OCI-LY1 (cell line): ENCODE data around the gene PPM1F.
"Not testable (repeated sequence)": the region's sequence is repeated elsewhere in the genome, so short reads cannot be mapped to it uniquely, and the experiment has no call there.

Experiments
- H2AFZ ChIP-seq: fragments of 200-600 bp; sonication (generic), shearing (Covaris generic); 2 replicates; pipeline ENCODE4 v1.6.0; 2014; ENCODE audit warnings: antibody characterized with exemption, mild to moderate bottlenecking, low read length
- H3F3A ChIP-seq: fragments of 200-600 bp; sonication (generic), shearing (Covaris generic); 2 replicates; pipeline ENCODE4 v1.6.0; 2014; ENCODE audit warnings: mild to moderate bottlenecking, antibody characterized with exemption, low read length, moderate library complexity; ENCODE audit not compliant: insufficient read depth
- H3K27ac ChIP-seq: fragments of 200-600 bp; sonication (generic); 2 replicates; pipeline ENCODE4 v1.5.1; 2014; ENCODE audit warnings: low read length, mixed run types, mild to moderate bottlenecking, low read depth; ENCODE audit not compliant: poor library complexity, severe bottlenecking
- H3K27me3 ChIP-seq: fragments of 200-600 bp; sonication (generic); 2 replicates; pipeline ENCODE4 v1.6.0; 2014; ENCODE audit warnings: antibody characterized with exemption, mild to moderate bottlenecking, low read length, moderate library complexity; ENCODE audit not compliant: insufficient read depth
- H3K36me3 ChIP-seq: fragments of 200-600 bp; sonication (generic); 2 replicates; pipeline ENCODE4 v1.6.1; 2014; ENCODE audit warnings: mild to moderate bottlenecking, antibody characterized with exemption, low read length, moderate library complexity, mixed read lengths; ENCODE audit not compliant: insufficient read depth
- H3K4me1 ChIP-seq: fragments of 200-600 bp; sonication (generic); 2 replicates; pipeline ENCODE4 v1.5.1; 2014; ENCODE audit warnings: mild to moderate bottlenecking, low read length, moderate library complexity; ENCODE audit not compliant: insufficient read depth, severe bottlenecking
- H3K4me2 ChIP-seq: fragments of 200-600 bp; sonication (generic), shearing (Covaris generic); 2 replicates; pipeline ENCODE4 v1.6.1; 2014; ENCODE audit warnings: low read length
- H3K4me3 ChIP-seq: fragments of 200-600 bp; sonication (generic); 2 replicates; pipeline ENCODE4 v1.5.1; 2014; ENCODE audit warnings: low read length, low read depth, mild to moderate bottlenecking, mixed read lengths; ENCODE audit not compliant: poor library complexity, severe bottlenecking
- H3K79me2 ChIP-seq: fragments of 200-600 bp; shearing (Covaris generic); 2 replicates; pipeline ENCODE4 v1.6.1; 2016; ENCODE audit warnings: mixed run types, low read length, mixed read lengths; ENCODE audit not compliant: insufficient read depth
- H3K9ac ChIP-seq: fragments of 200-600 bp; sonication (generic), shearing (Covaris generic); 2 replicates; pipeline ENCODE4 v1.6.1; 2014; ENCODE audit warnings: mild to moderate bottlenecking, low read length, mixed read lengths
- H3K9me2 ChIP-seq: fragments of 200-600 bp; sonication (generic), shearing (Covaris generic); 2 replicates; pipeline ENCODE4 v1.6.1; 2014; ENCODE audit warnings: low read depth, mild to moderate bottlenecking, low read length, mixed read lengths
- H3K9me3 ChIP-seq: fragments of 200-600 bp; shearing (Covaris generic); 2 replicates; pipeline ENCODE4 v1.6.1; 2014; ENCODE audit warnings: low read length, mixed read lengths
- H4K20me1 ChIP-seq: fragments of 200-600 bp; sonication (generic), shearing (Covaris generic); 2 replicates; pipeline ENCODE4 v1.6.0; 2016; ENCODE audit warnings: mild to moderate bottlenecking, low read length; ENCODE audit not compliant: insufficient read depth
- CTCF ChIP-seq: fragments of 200-600 bp; sonication (generic), shearing (Covaris generic); IDR thresholded peaks from 2 replicates; pipeline ENCODE4 v1.5.1; 2017; ENCODE audit warnings: mild to moderate bottlenecking, antibody characterized with exemption, low read length, moderate library complexity, mixed read lengths
- EZH2 ChIP-seq: fragments of 200-600 bp; sonication (generic), shearing (Covaris generic); IDR thresholded peaks from 2 replicates; pipeline ENCODE4 v1.8.0; 2017; ENCODE audit warnings: borderline replicate concordance, mixed run types, mild to moderate bottlenecking, antibody characterized with exemption, low read length, moderate library complexity, mixed read lengths

Gene PPM1F

GRCh38 chr22:21940521-21940920, 12.1 kb downstream of the PPM1F start:
- Histone ChIP-seq H3K9me2 (no peaks in the 10 kb centered on the region), H3F3A (no peaks in the 10 kb centered on the region), H3K27ac (no peak overlapping the region), H3K36me3 (no peaks in the 10 kb centered on the region), H3K9me3 (no peaks in the 10 kb centered on the region), H3K4me2 (no peak overlapping the region), H3K4me1 (peaks cover 21% of the 10 kb centered on the region), H3K9ac (no peak overlapping the region), H3K4me3 (no peak overlapping the region), H4K20me1 (no peaks in the 10 kb centered on the region), H2AFZ (no peak overlapping the region), H3K27me3 (no peaks in the 10 kb centered on the region), H3K79me2 (no peaks in the 10 kb centered on the region)
- TF ChIP-seq CTCF (no peak), EZH2 (no peak)

- H3K9me2 ChIP-seq, H3K27me3 ChIP-seq, H3K27ac ChIP-seq, H3K9me3 ChIP-seq, H4K20me1 ChIP-seq, H3K4me2 ChIP-seq, H3K36me3 ChIP-seq, H3K79me2 ChIP-seq, H3F3A ChIP-seq, H2AFZ ChIP-seq, H3K4me3 ChIP-seq, H3K9ac ChIP-seq: not testable (repeated sequence)
- peaks cover 21% of the 10 kb centered on the region for H3K4me1 ChIP-seq
Observed at GRCh38 chr22:21939935-21940334, 12.7 kb downstream of the PPM1F start.

GRCh38 chr22:21939461-21939913, 13.2 kb downstream of the PPM1F start:
- Histone ChIP-seq H3K9ac (no peak overlapping the region; the same call in 1 of the 2 replicates), H3K9me2 (no peaks in the 10 kb centered on the region), H3K36me3 (no peaks in the 10 kb centered on the region), H4K20me1 (no peaks in the 10 kb centered on the region), H3K4me1 (peaks cover 21% of the 10 kb centered on the region), H3K79me2 (no peaks in the 10 kb centered on the region), H3K9me3 (no peaks in the 10 kb centered on the region), H3K27me3 (no peaks in the 10 kb centered on the region), H3K27ac (peak overlapping the region; percentile 12), H2AFZ (no peak overlapping the region), H3K4me3 (no peak overlapping the region), H3K4me2 (no peak overlapping the region; the same call in 1 of the 2 replicates), H3F3A (no peaks in the 10 kb centered on the region)
- TF ChIP-seq EZH2 (no peak), CTCF (no peak)

- Histone ChIP-seq H3K79me2 (no peaks in the 10 kb centered on the region), H3K9me3 (no peaks in the 10 kb centered on the region), H3K36me3 (no peaks in the 10 kb centered on the region), H3K4me3 (peak overlapping the region; percentile 65), H3F3A (no peaks in the 10 kb centered on the region), H4K20me1 (no peaks in the 10 kb centered on the region), H3K9me2 (no peaks in the 10 kb centered on the region), H3K9ac (peak overlapping the region; percentile 18; the same call in 1 of the 2 replicates), H3K27me3 (no peaks in the 10 kb centered on the region), H2AFZ (no peak overlapping the region), H3K4me1 (peaks cover 21% of the 10 kb centered on the region), H3K27ac (peak overlapping the region; percentile 12), H3K4me2 (peak overlapping the region; percentile 87)
- TF ChIP-seq CTCF = no peak
Observed at GRCh38 chr22:21938906-21939305, 13.7 kb downstream of the PPM1F start.
